GM10266 (cell line): Measurements from ENCODE around the gene RGL1.

Experiments used
- DNase-seq: peaks from one replicate; pipeline ENCODE4 v3.0.0; 2012; ENCODE audit errors: extremely low spot score
- CTCF ChIP-seq: IDR thresholded peaks from 2 replicates; pipeline ENCODE4 v1.5.1; 2012; ENCODE audit warnings: mild to moderate bottlenecking, low read depth; ENCODE audit not compliant: control insufficient read depth, insufficient read depth; ENCODE audit errors: missing control alignments

The RGL1 gene

DNA sequence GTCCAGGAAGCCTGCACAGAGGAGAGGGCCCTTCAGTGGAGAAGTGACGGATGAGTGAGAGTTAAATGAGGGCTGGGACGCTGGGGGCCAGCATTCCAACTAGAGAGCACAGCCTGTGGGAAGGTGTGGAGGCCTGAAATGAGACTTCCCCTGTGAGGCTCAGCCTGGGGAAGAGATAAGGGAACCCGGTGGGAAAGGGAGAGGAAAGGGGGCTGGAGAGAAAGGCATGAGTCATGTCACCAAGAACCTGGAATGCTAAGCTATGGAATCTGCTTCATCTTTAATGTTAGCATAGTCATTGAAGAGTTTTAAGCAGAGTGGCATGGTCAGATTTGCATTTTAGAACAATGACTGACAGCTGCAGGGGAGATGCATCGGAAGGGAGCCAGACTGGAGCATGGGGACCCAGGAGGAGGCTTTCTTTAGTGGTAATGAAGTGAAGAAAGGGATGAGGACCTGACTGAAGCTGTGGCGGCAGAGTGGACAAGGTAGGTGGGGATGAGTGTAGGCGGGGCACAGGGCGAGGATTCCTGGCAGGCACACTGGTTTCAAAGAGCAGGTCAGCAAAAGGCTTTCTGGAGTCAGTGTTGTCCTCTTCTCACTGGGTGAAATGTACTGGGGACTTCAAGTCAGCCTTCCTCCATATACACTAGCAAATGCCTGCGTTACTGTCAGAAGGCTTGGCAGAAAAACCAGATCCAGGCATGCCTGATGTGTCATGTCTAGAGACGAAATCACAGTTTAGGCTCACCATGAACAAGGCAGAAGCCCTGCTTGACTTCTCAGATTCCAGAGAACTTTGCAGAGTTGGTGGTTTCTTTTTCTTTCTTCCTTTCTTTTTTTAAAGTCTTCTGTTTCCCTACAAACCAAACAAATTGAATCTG is 8.0 kb downstream of the RGL1 start:
- no peak for TF ChIP-seq CTCF
- no peak for DNase-seq

GRCh38 chr1:183814121-183814681 is 9.3 kb downstream of the RGL1 start:
- DNase-seq: no peak
- no peak for TF ChIP-seq CTCF

GRCh38 chr1:183816110-183816509 is 11.2 kb downstream of the RGL1 start:
- TF ChIP-seq CTCF: no peak
- DNase-seq: no peak

GRCh38 chr1:183817576-183818288 is 12.8 kb downstream of the RGL1 start:
- DNase-seq: no peak
- no peak for TF ChIP-seq CTCF

- no peak for DNase-seq
- TF ChIP-seq CTCF: no peak
These were observed 14.1 kb downstream of the RGL1 start for GRCh38 chr1:183819059-183819458.

DNA sequence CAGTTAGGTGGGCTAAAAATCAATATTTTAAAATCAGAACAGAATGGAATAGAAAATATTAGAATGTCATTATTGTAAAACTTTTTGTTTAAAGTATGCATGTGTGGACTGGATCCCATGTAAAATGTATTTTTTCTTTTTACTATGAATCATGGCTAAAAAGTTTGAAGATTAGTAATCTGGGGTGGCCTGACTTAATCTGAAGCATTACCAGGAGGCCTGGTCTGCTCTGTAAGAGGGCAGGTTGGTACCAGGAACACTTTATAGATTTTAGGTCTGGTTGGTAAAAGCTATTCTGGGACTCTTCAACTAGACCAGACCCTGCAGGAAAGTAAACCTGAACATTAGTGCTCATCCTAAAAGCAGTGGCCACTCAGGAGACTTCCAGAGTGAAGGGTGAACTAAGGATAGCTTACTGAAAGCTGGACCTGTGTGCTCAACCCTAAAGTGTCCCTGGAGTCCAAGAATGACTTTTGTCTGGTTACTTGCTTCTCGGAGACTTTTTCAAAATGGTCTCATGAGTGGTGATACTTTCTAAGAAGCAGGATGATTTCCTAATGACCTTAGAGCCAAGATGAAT is 16.5 kb downstream of the RGL1 start:
- no peak for DNase-seq
- TF ChIP-seq CTCF: no peak
